Progenitor cell of endocrine pancreas (in vitro differentiated cells): ENCODE measurements around the gene PRKAR1B. TPM values are rescaled to one million over a fixed set of nuclear protein-coding genes. Genes with fewer than 3 reads are reported as not detected.
A peak's percentile ranks its signal among the peaks of the same experiment; 100 is the strongest.

Source experiments
- DNase-seq: peaks from one replicate; pipeline ENCODE4 v3.0.0; 2021; ENCODE audit warnings: low spot score; ENCODE audit not compliant: unreplicated experiment
- H3K27ac Mint-ChIP-seq: 2 replicates; pipeline ENCODE4 v1.8.0; 2021; ENCODE audit warnings: mild to moderate bottlenecking, moderate library complexity, mixed read lengths
- H3K27me3 Mint-ChIP-seq: 2 replicates; pipeline ENCODE4 v1.8.0; 2021; ENCODE audit warnings: mixed read lengths
- H3K36me3 Mint-ChIP-seq: 2 replicates; pipeline ENCODE4 v1.8.0; 2022; ENCODE audit warnings: mixed read lengths; ENCODE audit not compliant: insufficient read depth
- H3K4me1 Mint-ChIP-seq: 2 replicates; pipeline ENCODE4 v1.8.0; 2021; ENCODE audit warnings: low read depth, mixed read lengths
- H3K4me3 Mint-ChIP-seq: 2 replicates; pipeline ENCODE4 v1.8.0; 2021; ENCODE audit warnings: low read depth, mild to moderate bottlenecking, moderate library complexity, mixed read lengths
- H3K9me3 Mint-ChIP-seq: 2 replicates; pipeline ENCODE4 v1.8.0; 2021; ENCODE audit warnings: low read depth, mixed read lengths
- CTCF ChIP-seq: fragments of 200-600 bp; sonication (generic); IDR thresholded peaks from one replicate; pipeline ENCODE4 v1.5.0; 2021; ENCODE audit warnings: antibody characterized with exemption, mild to moderate bottlenecking; ENCODE audit not compliant: unreplicated experiment
- total RNA-seq: library from RNA; stranded (reverse); gene quantifications from 2 replicates; pipeline ENCODE4 v1.2.1, GENCODE V29; 2021

Gene PRKAR1B
- total RNA-seq, 1 donor from 2014 or later = 54.2 TPM

- H3K4me1 Mint-ChIP-seq = no peaks in the 10 kb centered on the region
- no peak for TF ChIP-seq CTCF
- peaks cover 10% of the 10 kb centered on the region for H3K9me3 Mint-ChIP-seq
- no peak for DNase-seq
- H3K27me3 Mint-ChIP-seq = no peaks in the 10 kb centered on the region
- no peak overlapping the region for H3K4me3 Mint-ChIP-seq
- H3K27ac Mint-ChIP-seq = peak overlapping the region; percentile 84
- peaks cover 28% of the 10 kb centered on the region for H3K36me3 Mint-ChIP-seq
Measured at GRCh38 chr7:591856-592628, 135.0 kb downstream of the PRKAR1B start.

GRCh38 chr7:590731-591551, 136.1 kb downstream of the PRKAR1B start:
- no peak for DNase-seq
- Mint-ChIP-seq H3K4me3 (no peak overlapping the region), H3K27me3 (no peaks in the 10 kb centered on the region), H3K36me3 (peaks cover 34% of the 10 kb centered on the region), H3K4me1 (no peaks in the 10 kb centered on the region), H3K27ac (no peak overlapping the region), H3K9me3 (peaks cover 10% of the 10 kb centered on the region)
- TF ChIP-seq CTCF = no peak

- Mint-ChIP-seq H3K27me3 (no peaks in the 10 kb centered on the region), H3K9me3 (peaks cover 10% of the 10 kb centered on the region), H3K4me1 (no peaks in the 10 kb centered on the region), H3K36me3 (peaks cover 36% of the 10 kb centered on the region), H3K4me3 (no peak overlapping the region), H3K27ac (no peak overlapping the region)
- no peak for TF ChIP-seq CTCF
- DNase-seq = no peak
Measured at GRCh38 chr7:589781-590575, 137.1 kb downstream of the PRKAR1B start.

- H3K27me3 Mint-ChIP-seq = no peaks in the 10 kb centered on the region
- peaks cover 44% of the 10 kb centered on the region for H3K36me3 Mint-ChIP-seq
- H3K27ac Mint-ChIP-seq = peak overlapping the region; percentile 74
- H3K9me3 Mint-ChIP-seq = peaks cover 10% of the 10 kb centered on the region
- H3K4me1 Mint-ChIP-seq = no peaks in the 10 kb centered on the region
- no peak overlapping the region for H3K4me3 Mint-ChIP-seq
- no peak for DNase-seq
- no peak for TF ChIP-seq CTCF
Measured at GRCh38 chr7:587767-588166, 139.3 kb downstream of the PRKAR1B start.

GRCh38 chr7:586494-586893, 140.6 kb downstream of the PRKAR1B start:
- H3K27ac Mint-ChIP-seq = no peak overlapping the region
- H3K4me3 Mint-ChIP-seq = no peak overlapping the region
- TF ChIP-seq CTCF = no peak
- no peaks in the 10 kb centered on the region for H3K27me3 Mint-ChIP-seq
- H3K9me3 Mint-ChIP-seq = peaks cover 10% of the 10 kb centered on the region
- H3K36me3 Mint-ChIP-seq = peaks cover 45% of the 10 kb centered on the region
- no peak for DNase-seq
- H3K4me1 Mint-ChIP-seq = no peaks in the 10 kb centered on the region
